Right ventricle myocardium inferior (tissue), 1 donor: ENCODE data around the gene EPHB2. TPM values are rescaled to one million over a fixed set of nuclear protein-coding genes. Genes with fewer than 3 reads are reported as not detected.
A peak's percentile ranks its signal among the peaks of the same experiment; 100 is the strongest.

Experiments used
- ATAC-seq: fragments of 200-7000 bp; cut with Tn5 transposase; one replicate; pipeline ENCODE4 v1.9.1; 2020; ENCODE audit warnings: mild to moderate bottlenecking, moderate library complexity
- DNase-seq: peaks from one replicate; pipeline ENCODE4 v3.0.0; 2021; ENCODE audit errors: missing footprints
- intact Hi-C: fragments of 100-400 bp; cut with DNase I; formaldehyde crosslinking; loops from one replicate; pipeline ENCODE4 v1.11.0; 2022
- total RNA-seq: library from RNA; stranded (reverse); fragmentation: NEBNext Ultra II Directional; extraction: Animal tissue kit (Norgen Biotek cat#: 25700); gene quantifications from one replicate; pipeline ENCODE4 v1.2.1, GENCODE V29; 2021
- donor health status: DM: no; HTN: yes; CAD: no; lungs with severe emphysema.

EPHB2 gene
- total RNA-seq, 1 donor from 2014 or later, result 3.5 TPM

- intact Hi-C loops, result no loop called here
Observed at GRCh38 chr1:22908880-22909426, 198.3 kb downstream of the EPHB2 start.

GRCh38 chr1:22910286-22910685, 199.6 kb downstream of the EPHB2 start:
- ATAC-seq, result no peak
- intact Hi-C loops, result no loop called here
- DNase-seq, result no peak

More at GRCh38 chr1:22908880-22909426, 198.3 kb downstream of the EPHB2 start:
- ATAC-seq, result no peak
- no peak for DNase-seq

- ATAC-seq (no peak), DNase-seq (no peak)
- intact Hi-C loops, result no loop called here
Observed at GRCh38 chr1:22910986-22911651, 200.5 kb downstream of the EPHB2 start.

GRCh38 chr1:22912311-22912710, 201.7 kb downstream of the EPHB2 start:
- ATAC-seq, result no peak
- intact Hi-C loops, result no loop called here

GRCh38 chr1:22913421-22914141, 202.9 kb downstream of the EPHB2 start:
- intact Hi-C loops, result no loop called here
- DNase-seq, result no peak
- no peak for ATAC-seq

More at GRCh38 chr1:22912311-22912710, 201.7 kb downstream of the EPHB2 start:
- DNase-seq, result no peak

- DNase-seq (no peak), ATAC-seq (no peak)
- intact Hi-C loops, result no loop called here
Observed at GRCh38 chr1:22914156-22914555, 203.5 kb downstream of the EPHB2 start.

- ATAC-seq (no peak), DNase-seq (no peak)
- intact Hi-C loops, result no loop called here
Observed at GRCh38 chr1:22914633-22915217, 204.1 kb downstream of the EPHB2 start.

GRCh38 chr1:22915231-22915630, 204.6 kb downstream of the EPHB2 start:
- DNase-seq (no peak), ATAC-seq (no peak)
- intact Hi-C loops, result no loop called here

GRCh38 chr1:22915816-22916470, 205.3 kb downstream of the EPHB2 start:
- ATAC-seq, result no peak
- no peak for DNase-seq
- intact Hi-C loops, result no loop called here

GRCh38 chr1:22916471-22916820, 205.8 kb downstream of the EPHB2 start:
- ATAC-seq, result no peak
- DNase-seq, result no peak
- intact Hi-C loops, result no loop called here

- intact Hi-C loops, result no loop called here
- ATAC-seq (no peak), DNase-seq (no peak)
Observed at GRCh38 chr1:22917989-22918388, 207.3 kb downstream of the EPHB2 start.

- DNase-seq (no peak), ATAC-seq (no peak)
- intact Hi-C loops, result no loop called here
Observed at GRCh38 chr1:22918644-22919043, 208.0 kb downstream of the EPHB2 start.

- intact Hi-C loops, result loop anchor here (5.0 to 10.0 kb wide), 2 partner anchors 92 to 495 kb away; no protein-coding TSS in a partner anchor
Observed at GRCh38 chr1:22919341-22920025, 208.8 kb downstream of the EPHB2 start.

GRCh38 chr1:22920026-22920733, 209.5 kb downstream of the EPHB2 start:
- intact Hi-C loops, result loop anchor here (5.0 to 10.0 kb wide), 2 partner anchors 93 to 495 kb away; no protein-coding TSS in a partner anchor
- DNase-seq (no peak), ATAC-seq (no peak)

More at GRCh38 chr1:22919341-22920025, 208.8 kb downstream of the EPHB2 start:
- ATAC-seq (no peak), DNase-seq (no peak)

- intact Hi-C loops, result loop anchor here (5.0 to 10.0 kb wide), 2 partner anchors 94 to 496 kb away; no protein-coding TSS in a partner anchor
- DNase-seq (no peak), ATAC-seq (peak; percentile 74)
Observed at GRCh38 chr1:22920734-22921451, 210.3 kb downstream of the EPHB2 start.

- ATAC-seq, result peak; percentile 68
- DNase-seq, result no peak
- intact Hi-C loops, result loop anchor here (5.0 to 10.0 kb wide), 2 partner anchors 94 to 497 kb away; no protein-coding TSS in a partner anchor
Observed at GRCh38 chr1:22921452-22922126, 210.9 kb downstream of the EPHB2 start.

GRCh38 chr1:22922640-22923039, 212.0 kb downstream of the EPHB2 start:
- intact Hi-C loops, result loop anchor here (5.0 to 10.0 kb wide), 2 partner anchors 95 to 498 kb away; no protein-coding TSS in a partner anchor
- DNase-seq (no peak), ATAC-seq (no peak)
